Fibroblast of mammary gland (primary cell): ENCODE measurements around the gene DCAF17.

Experiments used
- DNase-seq: peaks from one replicate; pipeline ENCODE4 v3.0.0-alpha.2; 2010; ENCODE audit warnings: low read depth
- H3K4me3 ChIP-seq: 2 replicates; pipeline ENCODE4 v1.5.1; 2011; ENCODE audit warnings: low read depth, mild to moderate bottlenecking, low read length, moderate library complexity; ENCODE audit not compliant: control insufficient read depth
- CTCF ChIP-seq: conservative IDR thresholded peaks from 2 replicates; pipeline ENCODE4 v1.5.1; 2011; ENCODE audit warnings: low read depth, low read length, inconsistent platforms; ENCODE audit not compliant: control insufficient read depth, insufficient read depth

The DCAF17 gene

GRCh38 chr2:171434013-171434989, at the start of gene DCAF17:
Gene DCAF17, plus strand, starts transcription at chr2:171434226. Its CDS starts 352 bp downstream, at chr2:171434578.
- no peak for TF ChIP-seq CTCF
- DNase-seq = peak; percentile 91
- peak within 1 kb of the TSS; percentile 92 for H3K4me3 ChIP-seq

GRCh38 chr2:171386627-171387026, 47.4 kb upstream of the DCAF17 start:
- no peak for DNase-seq
- no peak overlapping the region for H3K4me3 ChIP-seq
- TF ChIP-seq CTCF = no peak

GRCh38 chr2:171387052-171387451, 47.0 kb upstream of the DCAF17 start:
- DNase-seq = no peak
- TF ChIP-seq CTCF = no peak

GRCh38 chr2:171389325-171389724, 44.7 kb upstream of the DCAF17 start:
- no peak for TF ChIP-seq CTCF
- no peak overlapping the region for H3K4me3 ChIP-seq
- no peak for DNase-seq

More at GRCh38 chr2:171387052-171387451, 47.0 kb upstream of the DCAF17 start:
- no peak overlapping the region for H3K4me3 ChIP-seq

- DNase-seq = no peak
- no peak for TF ChIP-seq CTCF
Measured at GRCh38 chr2:171389780-171390179, 44.2 kb upstream of the DCAF17 start.

GRCh38 chr2:171390941-171391516, 43.0 kb upstream of the DCAF17 start:
- peak; percentile 89 for DNase-seq
- no peak overlapping the region for H3K4me3 ChIP-seq
- no peak for TF ChIP-seq CTCF

More at GRCh38 chr2:171389780-171390179, 44.2 kb upstream of the DCAF17 start:
- H3K4me3 ChIP-seq = no peak overlapping the region
